AG09309 (cell line): ENCODE results near the gene RHO.

Experiments
- DNase-seq: peaks from one replicate; pipeline ENCODE4 v3.0.0-alpha.2; 2010; ENCODE audit warnings: low read depth
- H3K4me3 ChIP-seq: 2 replicates; pipeline ENCODE4 v1.5.1; 2011; ENCODE audit warnings: mild to moderate bottlenecking, low read depth, low read length, moderate library complexity; ENCODE audit not compliant: control insufficient read depth
- CTCF ChIP-seq: IDR thresholded peaks from 2 replicates; pipeline ENCODE4 v1.5.1; 2011; ENCODE audit warnings: mild to moderate bottlenecking, low read depth, low read length, inconsistent platforms; ENCODE audit not compliant: insufficient read depth, control insufficient read depth; ENCODE audit errors: missing control alignments

RHO gene

DNA sequence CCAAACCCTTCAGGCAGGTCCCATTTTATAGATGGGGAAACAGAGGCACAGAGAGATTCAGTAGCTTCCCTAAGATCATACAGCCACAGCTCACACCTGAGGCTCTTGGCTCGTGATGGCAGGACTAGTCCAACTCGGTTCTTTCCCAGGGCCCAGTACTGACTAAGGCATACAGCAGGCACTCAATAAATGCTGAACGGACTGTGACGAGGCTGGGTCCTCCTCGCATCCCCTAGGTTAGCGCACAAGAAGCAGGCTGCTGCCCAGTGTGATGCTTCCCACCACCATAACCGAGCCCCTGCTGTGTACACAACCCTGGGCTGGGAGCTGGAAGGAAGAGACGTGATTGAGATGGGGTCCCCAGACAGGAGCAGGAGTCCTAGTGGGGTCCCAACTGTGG lies 53.2 kb downstream of the RHO start:
- no peak overlapping the region for H3K4me3 ChIP-seq
- TF ChIP-seq CTCF: no peak
- no peak for DNase-seq

DNA sequence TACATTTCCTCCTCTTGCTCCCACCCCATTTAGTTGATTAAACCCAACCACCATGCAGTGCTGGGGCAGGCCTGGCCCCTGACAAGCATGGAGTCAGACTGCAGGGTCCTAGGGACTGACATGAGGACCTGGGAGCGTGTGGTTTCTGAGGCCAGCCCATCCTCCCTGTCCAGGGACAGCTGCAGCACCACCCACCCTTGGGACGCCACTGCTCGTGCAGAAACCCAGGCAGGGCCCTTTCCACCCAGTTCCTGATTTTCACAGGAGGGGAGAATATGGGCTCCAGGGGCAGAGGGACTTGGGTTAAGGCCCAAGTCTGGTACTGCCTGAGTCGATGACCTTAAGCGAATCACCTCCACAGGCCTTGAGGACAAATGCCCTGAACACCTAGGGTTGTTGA lies 54.4 kb downstream of the RHO start:
- no peak overlapping the region for H3K4me3 ChIP-seq
- no peak for TF ChIP-seq CTCF
- DNase-seq: no peak

- no peak overlapping the region for H3K4me3 ChIP-seq
- TF ChIP-seq CTCF: no peak
- DNase-seq: no peak
These were observed 54.9 kb downstream of the RHO start for GRCh38 chr3:129583289-129583688.

DNA sequence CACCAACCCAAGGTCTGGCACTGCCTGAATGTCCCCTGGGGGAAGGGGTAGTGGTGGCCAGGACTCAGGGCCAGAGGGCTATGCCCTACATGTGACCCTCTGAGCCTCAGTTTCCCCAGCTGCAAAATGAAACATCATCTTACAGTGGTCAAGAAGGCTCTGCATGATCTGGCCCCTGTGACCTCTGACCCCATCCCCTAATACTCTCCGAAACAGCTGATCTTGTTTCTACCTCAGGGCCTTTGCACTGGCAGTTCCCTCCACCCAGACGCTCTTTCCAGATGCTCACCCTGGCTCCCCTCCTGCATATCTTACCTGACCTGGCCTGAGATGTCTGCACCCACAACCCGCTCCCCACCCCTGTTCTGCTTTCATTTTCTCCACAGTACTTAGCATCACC lies 56.2 kb downstream of the RHO start:
- DNase-seq: no peak
- no peak for TF ChIP-seq CTCF
- no peak overlapping the region for H3K4me3 ChIP-seq
